ENCODE measurements around the gene ZNF600. TPM values are rescaled to one million over a fixed set of nuclear protein-coding genes. Genes with fewer than 3 reads are reported as not detected.
A peak's percentile ranks its signal among the peaks of the same experiment; 100 is the strongest.
"Not testable (repeated sequence)": the region's sequence is repeated elsewhere in the genome, so short reads cannot be mapped to it uniquely, and the experiment has no call there.

Gene ZNF600
- polyA plus RNA-seq (2014; cell fraction: cytosol; rRNA removed): 1.6 and 2.7 TPM in 2 replicates
- 9.2 and 16.9 TPM in 2 replicates for polyA plus RNA-seq (2014; cell fraction: nucleus; rRNA removed)

GRCh38 chr19:52786464-52787354 is at the start of gene ZNF600:
ZNF600 (minus strand) TSS chr19:52786791; CDS start chr19:52778888, 7,903 bp downstream.
- DNase-seq (ENCODE audit: low spot score): peak; percentile 49

GRCh38 chr19:52834289-52834688 is 47.7 kb upstream of the ZNF600 start:
- not testable (repeated sequence) for DNase-seq (ENCODE audit: low spot score)

GRCh38 chr19:52833541-52833940 is 47.0 kb upstream of the ZNF600 start:
- not testable (repeated sequence) for DNase-seq (ENCODE audit: low spot score)

- DNase-seq (ENCODE audit: low spot score): not testable (repeated sequence)
Observed at GRCh38 chr19:52829866-52830265, 43.3 kb upstream of the ZNF600 start.

GRCh38 chr19:52825765-52826164 is 39.2 kb upstream of the ZNF600 start:
- no peak for DNase-seq (ENCODE audit: low spot score)

- no peak for DNase-seq (ENCODE audit: low spot score)
Observed at GRCh38 chr19:52823676-52824075, 37.1 kb upstream of the ZNF600 start.

GRCh38 chr19:52821204-52821960 is 34.8 kb upstream of the ZNF600 start, which contains the start of gene ZNF28:
ZNF28 (minus strand) TSS chr19:52821633; CDS start chr19:52817958, 3,675 bp downstream.
- DNase-seq (ENCODE audit: low spot score): peak; percentile 52

GRCh38 chr19:52820472-52821203 is 34.0 kb upstream of the ZNF600 start:
- peak; percentile 3 for DNase-seq (ENCODE audit: low spot score)

GRCh38 chr19:52809801-52810200 is 23.2 kb upstream of the ZNF600 start:
- DNase-seq (ENCODE audit: low spot score): no peak

GRCh38 chr19:52799950-52800640 is 13.5 kb upstream of the ZNF600 start:
- DNase-seq (ENCODE audit: low spot score): not testable (repeated sequence)

GRCh38 chr19:52789440-52789839 is 2.8 kb upstream of the ZNF600 start:
- DNase-seq (ENCODE audit: low spot score): no peak

- no peak for DNase-seq (ENCODE audit: low spot score)
Observed at GRCh38 chr19:52786078-52786463, 520 bp downstream of the ZNF600 start.

GRCh38 chr19:52785506-52785905 is 1.1 kb downstream of the ZNF600 start:
- no peak for DNase-seq (ENCODE audit: low spot score)

- not testable (repeated sequence) for DNase-seq (ENCODE audit: low spot score)
Observed at GRCh38 chr19:52782864-52783263, 3.7 kb downstream of the ZNF600 start.

- DNase-seq (ENCODE audit: low spot score): no peak
Observed at GRCh38 chr19:52778811-52779210, 7.8 kb downstream of the ZNF600 start.

GRCh38 chr19:52756447-52756846 is 30.1 kb downstream of the ZNF600 start:
- DNase-seq (ENCODE audit: low spot score): not testable (repeated sequence)

- no peak for DNase-seq (ENCODE audit: low spot score)
Observed at GRCh38 chr19:52749780-52750179, 36.8 kb downstream of the ZNF600 start.

GRCh38 chr19:52748336-52748950 is 38.1 kb downstream of the ZNF600 start:
- peak; percentile 42 for DNase-seq (ENCODE audit: low spot score)

- DNase-seq (ENCODE audit: low spot score): not testable (repeated sequence)
Observed at GRCh38 chr19:52745919-52746318, 40.7 kb downstream of the ZNF600 start.

- DNase-seq (ENCODE audit: low spot score): no peak
Observed at GRCh38 chr19:52743091-52743490, 43.5 kb downstream of the ZNF600 start.

All from SK-N-DZ (cell line).